Spleen (tissue), 7 donors: ENCODE results near the gene TAS1R3.

ENCODE experiments used
- POLR2A ChIP-seq, 3 donors: fragments of 450-650 bp; IDR thresholded peaks; one replicate each; pipeline ENCODE4 v1.5.1; 2017; ENCODE audit warnings: antibody characterized with exemption in 3 of 3, mild to moderate bottlenecking in 1 of 3
- POLR2AphosphoS5 ChIP-seq, 3 donors: sonication (generic); formaldehyde crosslinking; IDR thresholded peaks; one replicate each; pipeline ENCODE4 v1.5.1; 2017; ENCODE audit warnings: antibody characterized with exemption in 3 of 3
- TF ChIP-seq, protein P1 (sequence below), 11 experiments: fragments of 200-600 bp in 7 of 11; fragments of 450-650 bp in 4 of 11; sonication (generic) in 4 of 11; IDR thresholded peaks in 8 of 11; conservative IDR thresholded peaks in 3 of 11; 1 replicate in 7 of 11; 2 replicates in 4 of 11; pipeline versions ENCODE4 v1.4.0 to v1.8.0; 2016 to 2021; ENCODE audit warnings: antibody characterized with exemption in 11 of 11, inconsistent platforms in 4 of 11, mild to moderate bottlenecking in 1 of 11
- donor health status: DM: no; HTN: no; CAD: no; lungs with moderate emphysema.
- donor health status: DM: no; HTN: no; CAD: no.
- donor health status: DM: no; HTN: no; CAD: no.

GRCh38 chr1:1321477-1321876 lies 9.6 kb upstream of the TAS1R3 start:
- TF ChIP-seq, protein P1, sequence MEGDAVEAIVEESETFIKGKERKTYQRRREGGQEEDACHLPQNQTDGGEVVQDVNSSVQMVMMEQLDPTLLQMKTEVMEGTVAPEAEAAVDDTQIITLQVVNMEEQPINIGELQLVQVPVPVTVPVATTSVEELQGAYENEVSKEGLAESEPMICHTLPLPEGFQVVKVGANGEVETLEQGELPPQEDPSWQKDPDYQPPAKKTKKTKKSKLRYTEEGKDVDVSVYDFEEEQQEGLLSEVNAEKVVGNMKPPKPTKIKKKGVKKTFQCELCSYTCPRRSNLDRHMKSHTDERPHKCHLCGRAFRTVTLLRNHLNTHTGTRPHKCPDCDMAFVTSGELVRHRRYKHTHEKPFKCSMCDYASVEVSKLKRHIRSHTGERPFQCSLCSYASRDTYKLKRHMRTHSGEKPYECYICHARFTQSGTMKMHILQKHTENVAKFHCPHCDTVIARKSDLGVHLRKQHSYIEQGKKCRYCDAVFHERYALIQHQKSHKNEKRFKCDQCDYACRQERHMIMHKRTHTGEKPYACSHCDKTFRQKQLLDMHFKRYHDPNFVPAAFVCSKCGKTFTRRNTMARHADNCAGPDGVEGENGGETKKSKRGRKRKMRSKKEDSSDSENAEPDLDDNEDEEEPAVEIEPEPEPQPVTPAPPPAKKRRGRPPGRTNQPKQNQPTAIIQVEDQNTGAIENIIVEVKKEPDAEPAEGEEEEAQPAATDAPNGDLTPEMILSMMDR (IDR thresholded peaks at IDR 0.05 in 8 of 11, conservative IDR thresholded peaks at IDR 0.05 in 3 of 11), result no peak
- TF ChIP-seq POLR2AphosphoS5 (IDR thresholded peaks at IDR 0.05), result no peak
- TF ChIP-seq POLR2A (IDR thresholded peaks at IDR 0.05), result no peak
